Karpas-422 (cell line): ENCODE measurements around the gene PMM2. TPM values are rescaled to one million over a fixed set of nuclear protein-coding genes. Genes with fewer than 3 reads are reported as not detected.

Experiments
- DNase-seq: peaks from one replicate; pipeline ENCODE4 v3.0.0-alpha.2; 2015
- H2AFZ ChIP-seq: fragments of 200-600 bp; sonication (generic); 2 replicates; pipeline ENCODE4 v1.6.1; 2014; ENCODE audit warnings: antibody characterized with exemption, low read length, mixed read lengths
- H3K27ac ChIP-seq: fragments of 200-600 bp; sonication (generic); 2 replicates; pipeline ENCODE4 v1.5.1; 2014; ENCODE audit warnings: mild to moderate bottlenecking, low read length, moderate library complexity
- H3K27me3 ChIP-seq: fragments of 200-600 bp; sonication (generic); 2 replicates; pipeline ENCODE4 v1.6.1; 2014; ENCODE audit warnings: low read length, mixed read lengths
- H3K36me3 ChIP-seq: fragments of 200-600 bp; sonication (generic); 2 replicates; pipeline ENCODE4 v1.6.1; 2014; ENCODE audit warnings: low read length, mixed read lengths; ENCODE audit not compliant: insufficient read depth
- H3K4me1 ChIP-seq: fragments of 200-600 bp; sonication (generic); 2 replicates; pipeline ENCODE4 v1.6.1; 2014; ENCODE audit warnings: mild to moderate bottlenecking, low read length, mixed read lengths
- H3K4me2 ChIP-seq: fragments of 200-600 bp; sonication (generic); 2 replicates; pipeline ENCODE4 v1.6.1; 2014; ENCODE audit warnings: low read length, low read depth, mild to moderate bottlenecking; ENCODE audit not compliant: poor library complexity, severe bottlenecking
- H3K4me3 ChIP-seq: fragments of 200-600 bp; sonication (generic); 2 replicates; pipeline ENCODE4 v1.5.1; 2014; ENCODE audit warnings: mild to moderate bottlenecking, antibody characterized with exemption, low read length, mixed read lengths
- H3K79me2 ChIP-seq: fragments of 200-600 bp; sonication (generic); 2 replicates; pipeline ENCODE4 v1.6.1; 2014; ENCODE audit warnings: mild to moderate bottlenecking, low read length, mixed read lengths
- H3K9ac ChIP-seq: fragments of 200-600 bp; sonication (generic); 2 replicates; pipeline ENCODE4 v1.6.0; 2014; ENCODE audit warnings: low read length
- H3K9me2 ChIP-seq: fragments of 200-600 bp; sonication (generic), shearing (Covaris generic); replicated peaks from 2 replicates; pipeline ENCODE4 v1.6.0; 2014; ENCODE audit warnings: mild to moderate bottlenecking, low read length, moderate library complexity; ENCODE audit not compliant: insufficient read depth
- H3K9me3 ChIP-seq: fragments of 300-700, 200-600 bp; sonication (generic); 2 replicates; pipeline ENCODE4 v1.6.1; 2014; ENCODE audit warnings: low read length, mixed read lengths
- H4K20me1 ChIP-seq: fragments of 200-600 bp; sonication (generic); 2 replicates; pipeline ENCODE4 v1.6.1; 2014; ENCODE audit warnings: mild to moderate bottlenecking, antibody characterized with exemption, low read length, low read depth; ENCODE audit not compliant: insufficient read depth
- total RNA-seq: library from RNA; depleted of rRNA; stranded (reverse); fragments of >200 nt; shearing (Covaris generic); gene quantifications from 2 replicates; pipeline ENCODE4 v1.2.3, GENCODE V29; 2014; ENCODE audit warnings: low replicate concordance

The PMM2 gene
- total RNA-seq, 1 experiment from 2014 or later: 27.1 TPM

DNA sequence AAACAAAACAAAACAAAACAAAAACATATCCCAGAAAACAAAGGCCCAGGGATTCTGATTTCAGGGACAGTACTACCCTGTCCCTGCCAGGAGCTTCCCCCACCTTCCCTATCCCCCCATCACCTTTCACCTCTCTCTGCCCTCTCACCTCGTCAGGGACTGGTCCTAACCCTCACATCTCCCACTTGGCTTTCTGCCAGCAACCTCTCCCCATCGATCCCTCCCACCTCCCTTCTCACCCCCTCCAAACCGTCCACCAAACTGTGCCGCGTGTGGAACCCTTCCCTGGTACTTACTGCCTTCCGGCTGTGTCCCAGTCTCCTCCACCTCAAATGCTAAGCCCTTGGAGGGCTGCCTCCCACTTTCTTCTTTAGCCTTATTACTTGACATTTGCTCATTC is 36.6 kb upstream of the PMM2 start:
- no peaks in the 10 kb centered on the region for H4K20me1 ChIP-seq
- no peak overlapping the region for H3K4me3 ChIP-seq
- H3K9me3 ChIP-seq: no peaks in the 10 kb centered on the region
- H3K9ac ChIP-seq: no peak overlapping the region
- no peak for DNase-seq
- no peaks in the 10 kb centered on the region for H3K9me2 ChIP-seq
- no peaks in the 10 kb centered on the region for H3K36me3 ChIP-seq
- no peak overlapping the region for H3K27ac ChIP-seq
- H3K27me3 ChIP-seq: no peaks in the 10 kb centered on the region
- H3K4me2 ChIP-seq: no peak overlapping the region
- H3K79me2 ChIP-seq: no peaks in the 10 kb centered on the region
- H3K4me1 ChIP-seq: no peaks in the 10 kb centered on the region
- H2AFZ ChIP-seq: no peak overlapping the region

DNA sequence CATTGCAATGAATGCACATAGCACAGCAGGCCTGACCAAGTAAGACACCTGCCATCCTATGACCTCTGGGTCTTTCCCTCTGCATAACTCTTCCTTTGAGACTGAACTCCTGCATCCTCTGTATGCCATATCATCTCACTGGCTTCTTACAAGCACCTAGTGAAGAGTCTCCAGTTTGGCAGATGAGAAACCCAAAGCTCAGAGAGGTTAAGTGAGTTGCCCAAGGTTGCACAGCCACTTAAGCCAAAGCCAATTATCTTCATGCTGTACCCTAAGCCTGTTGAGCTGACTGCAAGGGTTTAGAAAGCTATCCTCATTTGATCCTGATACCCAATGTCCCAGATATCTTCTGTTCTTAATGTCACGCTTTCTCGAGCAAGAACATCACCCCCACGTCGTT is 35.4 kb upstream of the PMM2 start:
- H3K4me1 ChIP-seq: no peaks in the 10 kb centered on the region
- H3K4me3 ChIP-seq: no peak overlapping the region
- no peaks in the 10 kb centered on the region for H4K20me1 ChIP-seq
- H3K79me2 ChIP-seq: no peaks in the 10 kb centered on the region
- no peaks in the 10 kb centered on the region for H3K9me2 ChIP-seq
- no peaks in the 10 kb centered on the region for H3K9me3 ChIP-seq
- H2AFZ ChIP-seq: no peak overlapping the region
- H3K9ac ChIP-seq: no peak overlapping the region
- no peak for DNase-seq
- H3K36me3 ChIP-seq: no peaks in the 10 kb centered on the region
- H3K27me3 ChIP-seq: no peaks in the 10 kb centered on the region
- no peak overlapping the region for H3K4me2 ChIP-seq
- H3K27ac ChIP-seq: no peak overlapping the region

DNA sequence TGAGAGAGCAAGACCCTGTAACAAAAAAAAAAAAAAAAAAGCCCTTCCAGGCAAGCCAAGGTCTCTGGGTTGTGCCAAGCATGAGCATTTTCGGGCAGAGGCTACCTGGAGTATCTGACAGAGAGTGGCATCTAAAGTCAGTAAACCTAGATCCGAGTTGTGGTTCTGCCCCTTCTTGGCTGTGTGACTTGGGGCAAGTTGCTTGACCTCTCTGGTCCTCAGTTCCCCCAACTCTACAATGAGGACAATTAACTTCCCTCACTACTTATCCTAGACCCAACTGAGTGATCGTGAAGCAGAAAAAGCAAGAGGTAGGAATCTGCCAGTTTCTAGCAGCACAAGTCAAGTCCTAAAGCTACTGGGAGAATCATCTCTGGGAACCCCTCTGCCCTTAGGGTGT is 34.6 kb upstream of the PMM2 start:
- H4K20me1 ChIP-seq: no peaks in the 10 kb centered on the region
- no peak overlapping the region for H3K9ac ChIP-seq
- H3K4me3 ChIP-seq: no peak overlapping the region
- no peaks in the 10 kb centered on the region for H3K27me3 ChIP-seq
- no peaks in the 10 kb centered on the region for H3K9me3 ChIP-seq
- no peak for DNase-seq
- H3K36me3 ChIP-seq: no peaks in the 10 kb centered on the region
- H3K4me1 ChIP-seq: no peaks in the 10 kb centered on the region
- H3K4me2 ChIP-seq: no peak overlapping the region
- no peak overlapping the region for H3K27ac ChIP-seq
- no peaks in the 10 kb centered on the region for H3K79me2 ChIP-seq
- no peaks in the 10 kb centered on the region for H3K9me2 ChIP-seq
- no peak overlapping the region for H2AFZ ChIP-seq

DNA sequence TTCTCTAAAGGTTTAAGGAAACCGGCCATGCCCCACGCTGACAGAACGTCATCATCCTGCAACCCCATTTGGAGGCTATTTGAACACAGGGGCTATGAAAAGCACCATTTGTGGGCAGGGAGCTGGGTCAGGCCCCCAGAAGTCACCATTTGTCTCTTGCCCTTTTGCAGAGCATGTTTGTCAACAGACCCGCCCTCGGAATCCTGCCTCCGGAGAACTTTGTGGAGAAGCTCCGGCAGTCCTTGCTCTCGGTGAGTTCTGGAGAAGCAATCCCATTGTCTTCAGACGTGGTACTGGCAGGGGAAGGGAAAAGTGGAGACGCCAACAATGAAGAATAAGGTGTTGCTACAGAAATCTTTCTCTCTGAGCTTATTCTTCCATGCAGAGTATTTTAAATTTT is 33.7 kb upstream of the PMM2 start:
- H3K9me2 ChIP-seq: no peaks in the 10 kb centered on the region
- no peaks in the 10 kb centered on the region for H3K4me1 ChIP-seq
- DNase-seq: no peak
- no peaks in the 10 kb centered on the region for H3K36me3 ChIP-seq
- no peak overlapping the region for H3K4me2 ChIP-seq
- no peak overlapping the region for H3K27ac ChIP-seq
- H3K9ac ChIP-seq: no peak overlapping the region
- H2AFZ ChIP-seq: no peak overlapping the region
- no peak overlapping the region for H3K4me3 ChIP-seq
- H3K9me3 ChIP-seq: no peaks in the 10 kb centered on the region
- H3K79me2 ChIP-seq: no peaks in the 10 kb centered on the region
- no peaks in the 10 kb centered on the region for H3K27me3 ChIP-seq
- H4K20me1 ChIP-seq: no peaks in the 10 kb centered on the region

DNA sequence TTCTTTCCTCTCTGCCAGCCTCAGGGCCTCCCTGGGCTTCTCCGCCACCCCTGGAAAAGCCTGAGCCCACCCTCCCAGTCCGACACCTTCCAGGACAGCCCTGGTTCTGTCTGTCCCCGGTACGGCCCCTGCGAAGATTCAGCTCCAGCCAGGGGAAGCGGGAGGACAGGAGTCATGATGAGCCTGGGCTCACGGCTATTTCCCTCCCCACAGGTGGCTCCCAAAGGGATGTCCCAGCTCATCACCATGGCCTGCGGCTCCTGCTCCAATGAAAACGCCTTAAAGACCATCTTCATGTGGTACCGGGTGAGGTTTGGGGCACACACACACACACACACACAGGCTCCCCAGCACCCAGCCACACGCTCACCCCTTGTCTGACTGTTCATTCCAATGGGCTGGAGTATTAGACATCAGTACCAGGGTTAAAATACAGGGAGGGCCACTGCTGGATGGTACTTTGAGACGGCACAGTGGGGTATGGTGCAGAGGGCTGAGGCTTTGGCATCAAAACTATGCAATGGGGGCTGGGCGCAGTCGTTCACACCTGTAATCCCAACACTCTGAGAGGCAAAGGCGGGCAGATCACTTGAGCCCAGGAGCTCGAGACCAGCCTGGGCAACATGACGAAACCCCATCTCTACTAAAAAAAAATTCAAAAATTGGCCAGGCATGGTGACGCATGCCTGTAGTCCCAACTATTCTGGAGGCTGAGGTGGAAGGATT is 33.0 kb upstream of the PMM2 start:
- H3K9me3 ChIP-seq: no peaks in the 10 kb centered on the region
- H3K79me2 ChIP-seq: no peaks in the 10 kb centered on the region
- H3K4me3 ChIP-seq: no peak overlapping the region
- H3K4me1 ChIP-seq: no peaks in the 10 kb centered on the region
- H3K27ac ChIP-seq: no peak overlapping the region
- no peak overlapping the region for H3K4me2 ChIP-seq
- H4K20me1 ChIP-seq: no peaks in the 10 kb centered on the region
- no peak overlapping the region for H2AFZ ChIP-seq
- no peaks in the 10 kb centered on the region for H3K36me3 ChIP-seq
- DNase-seq: no peak
- H3K9ac ChIP-seq: no peak overlapping the region
- H3K9me2 ChIP-seq: no peaks in the 10 kb centered on the region
- no peaks in the 10 kb centered on the region for H3K27me3 ChIP-seq

DNA sequence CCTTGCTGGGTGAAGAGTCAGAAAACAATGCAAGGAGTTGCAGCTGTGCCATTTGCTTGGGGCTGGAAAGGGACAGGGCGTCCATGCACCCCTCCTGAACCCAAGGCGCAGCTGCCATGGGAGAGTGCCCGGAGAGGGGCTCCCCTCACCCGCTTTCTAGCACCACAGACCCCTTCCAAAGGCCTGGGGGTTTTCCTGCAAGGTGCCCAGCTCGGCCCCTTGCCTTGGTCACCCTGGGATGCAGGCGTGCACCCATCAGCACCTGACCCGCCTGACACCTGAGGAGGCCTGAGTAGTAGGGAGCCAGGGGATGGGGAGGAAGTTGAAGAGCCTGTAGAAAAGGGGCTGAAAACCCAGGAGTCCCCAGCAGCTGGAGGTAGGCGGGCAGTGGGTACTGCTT is 30.5 kb upstream of the PMM2 start:
- Histone ChIP-seq H3K9me3 (no peaks in the 10 kb centered on the region), H3K9me2 (no peaks in the 10 kb centered on the region), H3K4me2 (no peak overlapping the region), H3K4me3 (no peak overlapping the region), H3K27me3 (no peaks in the 10 kb centered on the region), H3K9ac (no peak overlapping the region), H3K36me3 (no peaks in the 10 kb centered on the region), H4K20me1 (no peaks in the 10 kb centered on the region), H2AFZ (no peak overlapping the region), H3K79me2 (no peaks in the 10 kb centered on the region), H3K4me1 (no peaks in the 10 kb centered on the region), H3K27ac (no peak overlapping the region)
- no peak for DNase-seq

DNA sequence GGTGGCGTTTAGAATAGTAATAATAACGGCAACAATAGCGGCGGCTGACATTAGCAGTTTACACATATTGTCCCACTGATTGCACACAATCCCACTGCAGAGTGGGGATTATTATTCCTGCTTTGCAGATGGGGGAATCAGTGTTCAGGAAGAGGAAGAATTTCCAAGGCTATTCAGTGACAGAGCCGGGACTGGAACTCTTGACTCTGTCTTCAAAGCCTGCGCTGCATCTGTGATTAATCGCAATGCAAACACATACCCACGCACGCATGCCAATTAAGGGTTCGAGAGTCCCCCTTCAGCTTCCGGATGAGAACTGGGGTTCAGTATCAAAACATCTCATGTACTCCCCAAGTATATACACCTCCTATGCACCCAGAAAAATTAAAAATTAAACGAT is 29.4 kb upstream of the PMM2 start:
- Histone ChIP-seq H3K9me3 (no peaks in the 10 kb centered on the region), H4K20me1 (no peaks in the 10 kb centered on the region), H3K4me2 (no peak overlapping the region), H3K4me1 (no peaks in the 10 kb centered on the region), H3K27me3 (no peaks in the 10 kb centered on the region), H3K36me3 (no peaks in the 10 kb centered on the region), H3K9me2 (no peaks in the 10 kb centered on the region), H3K9ac (no peak overlapping the region), H3K4me3 (no peak overlapping the region), H3K79me2 (no peaks in the 10 kb centered on the region), H3K27ac (no peak overlapping the region), H2AFZ (no peak overlapping the region)
- no peak for DNase-seq

DNA sequence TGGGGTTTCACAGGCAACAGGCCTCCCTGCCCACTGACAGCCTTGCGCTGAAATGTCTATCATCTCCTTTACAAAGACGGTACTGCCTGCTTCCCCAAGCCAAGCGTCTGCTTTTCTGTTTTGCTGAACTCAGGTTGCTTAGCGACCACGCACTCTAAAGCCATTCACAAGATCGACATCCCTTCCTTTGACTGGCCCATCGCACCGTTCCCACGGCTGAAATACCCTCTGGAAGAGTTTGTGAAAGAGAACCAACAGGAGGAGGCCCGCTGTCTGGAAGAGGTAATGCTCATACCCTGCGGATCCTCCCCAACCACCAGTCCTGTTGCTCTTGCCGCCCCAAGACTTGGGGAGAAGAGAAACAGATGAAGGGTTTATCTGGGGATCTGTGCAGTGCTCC is 28.9 kb upstream of the PMM2 start:
- H3K4me3 ChIP-seq: no peak overlapping the region
- H3K9me2 ChIP-seq: no peaks in the 10 kb centered on the region
- no peaks in the 10 kb centered on the region for H3K4me1 ChIP-seq
- no peaks in the 10 kb centered on the region for H3K79me2 ChIP-seq
- DNase-seq: no peak
- no peak overlapping the region for H3K4me2 ChIP-seq
- H3K27ac ChIP-seq: no peak overlapping the region
- H3K9ac ChIP-seq: no peak overlapping the region
- H3K9me3 ChIP-seq: no peaks in the 10 kb centered on the region
- H4K20me1 ChIP-seq: no peaks in the 10 kb centered on the region
- no peaks in the 10 kb centered on the region for H3K27me3 ChIP-seq
- H3K36me3 ChIP-seq: no peaks in the 10 kb centered on the region
- H2AFZ ChIP-seq: no peak overlapping the region

DNA sequence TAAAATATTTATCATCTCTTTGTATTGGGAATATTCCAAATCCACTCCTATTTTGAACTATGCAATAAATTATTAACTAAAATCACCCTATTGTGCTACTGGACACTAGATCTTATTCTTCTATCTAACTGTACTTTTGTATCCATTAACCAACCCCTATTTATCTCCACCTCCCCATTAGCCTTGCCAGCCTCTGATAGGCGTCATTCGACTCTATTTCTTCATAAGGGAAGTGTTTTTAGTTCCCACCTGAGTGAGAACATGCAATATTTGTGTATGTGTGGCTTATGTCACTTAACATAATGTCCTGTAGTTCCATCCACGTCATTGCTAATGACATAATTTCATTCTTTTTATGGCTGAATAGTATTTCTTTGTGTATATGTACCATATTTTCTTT is 24.1 kb upstream of the PMM2 start:
- H3K4me1 ChIP-seq: no peaks in the 10 kb centered on the region
- no peaks in the 10 kb centered on the region for H3K27me3 ChIP-seq
- no peaks in the 10 kb centered on the region for H3K9me3 ChIP-seq
- no peaks in the 10 kb centered on the region for H3K9me2 ChIP-seq
- H2AFZ ChIP-seq: no peak overlapping the region
- no peak overlapping the region for H3K9ac ChIP-seq
- no peak overlapping the region for H3K27ac ChIP-seq
- H3K4me2 ChIP-seq: no peak overlapping the region
- no peaks in the 10 kb centered on the region for H3K79me2 ChIP-seq
- no peaks in the 10 kb centered on the region for H4K20me1 ChIP-seq
- no peaks in the 10 kb centered on the region for H3K36me3 ChIP-seq
- no peak for DNase-seq
- no peak overlapping the region for H3K4me3 ChIP-seq
